NCI-H345 treated with DMSO at 0.1 percent for 48 hours (cell line): ENCODE measurements around the gene SAAL1.
"Not testable (repeated sequence)": the region's sequence is repeated elsewhere in the genome, so short reads cannot be mapped to it uniquely, and the experiment has no call there.

ENCODE experiments used
- DNase-seq: peaks from one replicate; lab custom pipeline; 2025; ENCODE audit not compliant: unreplicated experiment; lab: John Stamatoyannopoulos, UW

The SAAL1 gene

GRCh38 chr11:18105802-18106574 is at the start of gene SAAL1:
Gene SAAL1 (minus strand): TSS chr11:18106082. CDS start chr11:18106041, 41 bp downstream.
- DNase-seq: peak; percentile 75

DNA sequence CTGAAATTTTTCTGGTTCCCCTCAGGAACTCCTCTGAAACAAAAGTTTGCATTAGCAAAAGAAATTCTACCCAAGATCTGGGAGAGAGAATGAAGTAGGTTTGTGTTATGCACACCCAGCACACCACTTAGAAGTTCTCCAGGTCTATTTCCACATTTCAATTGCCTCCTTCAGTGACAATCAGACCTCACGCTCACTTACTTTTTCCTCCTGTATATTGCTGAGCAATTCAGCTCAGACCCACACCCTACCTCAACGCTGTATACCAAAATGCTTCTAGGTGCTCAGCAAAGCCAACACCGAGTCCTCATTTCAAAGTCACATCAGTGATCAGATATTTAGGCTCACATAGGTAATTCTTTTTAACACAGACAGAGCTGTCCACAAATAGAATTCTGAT is 45.7 kb upstream of the SAAL1 start:
- DNase-seq: no peak

DNA sequence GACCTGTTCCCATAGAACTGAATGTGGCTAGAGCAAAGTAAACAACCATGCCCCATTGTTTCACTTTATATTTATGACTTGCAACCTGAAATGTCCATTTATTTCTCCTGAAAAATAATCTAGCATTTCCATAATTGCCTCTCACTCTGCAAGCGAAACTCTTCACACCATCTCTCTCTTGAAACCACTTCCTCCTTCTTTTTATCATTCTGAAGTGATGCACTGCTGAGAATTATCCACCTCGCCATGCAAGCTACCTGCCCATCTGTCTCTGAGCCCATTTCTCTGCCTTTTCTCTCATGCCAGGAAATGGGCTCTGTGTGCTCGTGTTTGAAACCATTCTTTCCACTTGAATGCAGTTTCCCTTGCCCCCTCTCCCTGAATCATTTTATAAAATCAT is 40.0 kb upstream of the SAAL1 start:
- no peak for DNase-seq

DNA sequence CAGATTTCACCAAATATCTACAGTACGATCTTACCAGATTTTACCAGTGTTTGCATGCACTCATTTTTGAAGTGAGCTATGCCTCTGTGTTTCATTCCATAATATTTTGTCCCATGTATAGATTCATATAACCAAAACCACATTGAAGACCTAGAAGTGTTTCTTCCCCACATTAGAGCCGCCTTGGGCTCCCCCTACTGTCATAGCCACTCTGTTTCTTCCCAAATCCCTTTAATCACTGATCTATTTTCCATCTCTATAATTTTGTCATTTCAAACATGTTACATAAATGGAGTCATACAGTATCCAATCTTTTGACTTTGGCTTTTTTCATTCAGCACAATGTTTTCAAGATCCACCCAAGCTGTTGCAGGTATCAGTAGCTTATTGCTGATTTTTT is 39.1 kb upstream of the SAAL1 start:
- no peak for DNase-seq

DNA sequence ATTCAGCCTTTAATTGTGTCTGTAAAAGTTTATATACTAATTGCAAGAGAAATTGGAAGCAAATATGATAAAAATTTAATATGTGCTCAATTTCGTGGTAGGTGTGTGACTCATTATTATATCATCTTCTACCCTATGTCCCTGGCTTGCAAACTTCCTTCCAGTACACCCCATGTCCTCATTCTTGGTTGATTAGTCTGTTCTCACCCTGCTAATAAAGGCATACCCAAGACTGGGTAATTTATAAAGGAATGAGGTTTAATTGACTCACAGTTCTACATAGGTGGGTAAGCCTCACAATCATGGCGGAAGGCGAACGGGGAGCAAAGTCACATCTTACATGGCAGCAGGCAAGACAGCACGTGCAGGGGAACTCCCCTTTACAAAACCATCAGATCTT is 38.4 kb upstream of the SAAL1 start:
- no peak for DNase-seq

GRCh38 chr11:18140145-18140544 is 34.3 kb upstream of the SAAL1 start:
- DNase-seq: no peak

DNA sequence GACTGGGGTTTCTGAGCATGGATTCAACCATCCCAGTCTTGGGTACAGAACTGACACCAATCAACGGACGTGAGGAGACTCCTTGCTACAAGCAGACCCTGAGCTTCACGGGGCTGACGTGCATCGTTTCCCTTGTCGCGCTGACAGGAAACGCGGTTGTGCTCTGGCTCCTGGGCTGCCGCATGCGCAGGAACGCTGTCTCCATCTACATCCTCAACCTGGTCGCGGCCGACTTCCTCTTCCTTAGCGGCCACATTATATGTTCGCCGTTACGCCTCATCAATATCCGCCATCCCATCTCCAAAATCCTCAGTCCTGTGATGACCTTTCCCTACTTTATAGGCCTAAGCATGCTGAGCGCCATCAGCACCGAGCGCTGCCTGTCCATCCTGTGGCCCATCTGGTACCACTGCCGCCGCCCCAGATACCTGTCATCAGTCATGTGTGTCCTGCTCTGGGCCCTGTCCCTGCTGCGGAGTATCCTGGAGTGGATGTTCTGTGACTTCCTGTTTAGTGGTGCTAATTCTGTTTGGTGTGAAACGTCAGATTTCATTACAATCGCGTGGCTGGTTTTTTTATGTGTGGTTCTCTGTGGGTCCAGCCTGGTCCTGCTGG is 31.4 kb upstream of the SAAL1 start:
- no peak for DNase-seq

DNA sequence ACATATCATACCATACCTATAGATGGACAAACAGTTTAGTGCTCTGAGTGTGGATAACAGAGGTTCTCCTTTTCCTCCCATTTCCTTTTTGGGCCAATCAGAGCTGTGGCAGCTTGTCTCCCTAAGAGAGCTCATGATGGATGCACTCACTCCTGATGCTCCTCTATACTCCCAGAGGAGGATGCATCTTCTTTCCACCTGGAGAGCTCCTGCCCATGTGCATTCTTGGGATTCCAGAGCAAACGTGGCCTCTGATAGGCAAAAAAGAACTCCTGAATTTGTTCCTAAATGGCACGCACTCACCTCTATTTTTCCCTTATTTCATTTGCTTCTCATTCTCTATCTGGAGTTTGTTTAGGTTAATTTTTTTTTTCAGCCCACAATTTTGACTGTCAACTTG is 29.4 kb upstream of the SAAL1 start:
- no peak for DNase-seq

DNA sequence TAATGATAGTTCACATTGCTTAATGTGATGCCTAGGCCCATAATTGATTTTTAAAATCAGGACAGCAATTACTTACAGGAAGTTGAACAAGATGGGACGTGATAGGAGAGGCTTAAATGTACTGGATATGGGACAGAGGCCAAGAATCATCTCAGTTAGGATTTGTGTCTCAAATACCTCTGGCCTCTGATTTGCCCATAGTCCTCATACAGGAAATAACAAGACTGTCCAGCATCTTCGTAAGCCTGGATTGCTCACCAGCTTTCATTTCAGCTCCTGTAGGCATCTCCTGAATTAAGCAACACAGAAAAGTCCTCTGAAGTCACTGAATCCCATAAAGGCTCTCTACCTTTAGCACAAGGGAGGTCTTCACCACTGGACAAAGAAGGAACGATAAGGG is 26.5 kb upstream of the SAAL1 start, which contains the start of gene MRGPRX3:
Gene MRGPRX3 (plus strand): TSS at position 231 of the 400 bp plus-strand sequence. CDS start 4,632 bp downstream, outside the sequence.
- no peak for DNase-seq

GRCh38 chr11:18131115-18131514 is 25.2 kb upstream of the SAAL1 start:
- not testable (repeated sequence) for DNase-seq

GRCh38 chr11:18121331-18121828 is 15.5 kb upstream of the SAAL1 start:
- DNase-seq: not testable (repeated sequence)

DNA sequence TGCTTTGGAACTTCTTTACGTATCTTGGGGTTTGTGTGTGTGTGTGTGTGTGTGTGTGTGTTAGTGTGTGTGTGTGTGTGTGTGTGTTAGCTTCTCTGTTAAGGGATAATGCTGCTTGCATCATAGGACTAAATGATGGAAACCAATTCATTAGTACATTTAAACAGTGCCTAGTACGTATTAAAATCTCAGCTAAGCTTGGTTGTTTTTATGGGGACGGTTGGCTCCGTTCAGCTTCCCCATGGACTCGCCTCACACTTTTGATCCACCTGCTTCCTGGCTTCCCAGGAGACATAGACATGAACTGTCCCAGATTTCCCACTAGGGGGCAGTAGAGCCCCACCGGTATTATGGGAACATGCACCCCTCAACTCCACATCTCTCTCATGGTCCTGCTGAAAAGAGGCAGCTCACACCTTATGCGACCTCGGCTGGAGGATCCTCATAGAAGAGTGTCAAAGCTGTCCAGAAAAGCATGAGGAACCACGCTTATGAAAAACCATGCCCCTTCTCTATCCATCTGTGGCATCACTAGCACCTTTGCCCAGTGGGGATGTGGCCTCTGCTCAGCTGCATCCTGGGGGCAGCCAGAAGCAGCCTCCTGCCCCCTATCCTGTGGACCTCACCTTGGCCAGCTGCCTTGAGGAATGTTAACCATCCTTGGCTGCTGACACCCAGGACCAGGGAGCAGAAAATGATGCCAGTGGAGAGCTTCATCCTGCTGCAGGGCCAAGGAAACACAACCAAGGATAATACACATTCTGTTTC is 9.7 kb upstream of the SAAL1 start:
- DNase-seq: peak; percentile 76

- no peak for DNase-seq
Measured at GRCh38 chr11:18111005-18111404, 5.1 kb upstream of the SAAL1 start.

DNA sequence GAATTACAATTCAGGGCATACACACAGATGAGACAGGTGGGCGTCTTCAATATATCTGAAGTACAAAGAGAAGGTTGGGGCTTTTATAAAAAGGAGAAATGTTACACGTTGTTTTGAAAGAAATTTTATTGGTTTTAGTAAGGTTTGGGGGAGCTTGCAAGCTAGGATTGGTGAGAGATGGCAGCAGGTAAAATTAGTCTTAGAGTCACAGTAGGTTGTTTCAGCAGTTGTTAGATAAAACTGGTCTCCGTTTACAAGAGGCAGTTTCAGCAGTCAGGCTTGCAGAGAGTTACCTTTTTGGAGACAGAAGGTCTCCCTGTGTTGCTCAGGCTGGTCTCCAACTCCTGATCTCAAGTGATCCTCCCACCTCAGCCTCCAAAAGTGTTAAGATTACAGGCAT is 2.4 kb upstream of the SAAL1 start:
- no peak for DNase-seq

- no peak for DNase-seq
Measured at GRCh38 chr11:18106688-18107087, 806 bp upstream of the SAAL1 start.

- no peak for DNase-seq
Measured at GRCh38 chr11:18105086-18105801, 638 bp downstream of the SAAL1 start.

GRCh38 chr11:18100926-18101656 is 4.8 kb downstream of the SAAL1 start:
- no peak for DNase-seq

- no peak for DNase-seq
Measured at GRCh38 chr11:18093959-18094358, 11.9 kb downstream of the SAAL1 start.

- no peak for DNase-seq
Measured at GRCh38 chr11:18091731-18092130, 14.2 kb downstream of the SAAL1 start.

DNA sequence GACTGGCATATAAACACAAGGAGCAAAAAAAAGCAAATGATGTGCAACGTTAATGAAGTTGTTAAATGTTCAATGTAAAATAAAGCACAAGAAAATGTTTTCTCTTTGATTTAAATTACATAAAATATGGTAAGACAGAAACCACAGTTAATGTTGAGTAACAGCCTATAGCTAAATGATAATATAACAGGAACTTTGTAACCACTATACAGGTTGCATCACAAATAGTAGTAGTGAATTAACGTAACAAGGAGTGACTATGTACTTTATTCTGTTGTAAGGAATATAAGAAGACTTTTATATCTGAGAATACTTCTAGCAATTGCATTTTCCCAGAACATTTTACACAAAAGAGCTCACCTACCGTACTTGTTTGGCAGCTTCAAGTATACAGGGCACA is 16.9 kb downstream of the SAAL1 start:
- no peak for DNase-seq
